GM12801 (cell line): ENCODE results near the gene PMPCA.

ENCODE experiments used
- TF ChIP-seq, protein P1 (sequence below): IDR thresholded peaks from one replicate; pipeline ENCODE4 v1.5.1; 2011; ENCODE audit warnings: control low read depth; ENCODE audit not compliant: insufficient read length; ENCODE audit errors: extremely low read depth

The PMPCA gene

DNA sequence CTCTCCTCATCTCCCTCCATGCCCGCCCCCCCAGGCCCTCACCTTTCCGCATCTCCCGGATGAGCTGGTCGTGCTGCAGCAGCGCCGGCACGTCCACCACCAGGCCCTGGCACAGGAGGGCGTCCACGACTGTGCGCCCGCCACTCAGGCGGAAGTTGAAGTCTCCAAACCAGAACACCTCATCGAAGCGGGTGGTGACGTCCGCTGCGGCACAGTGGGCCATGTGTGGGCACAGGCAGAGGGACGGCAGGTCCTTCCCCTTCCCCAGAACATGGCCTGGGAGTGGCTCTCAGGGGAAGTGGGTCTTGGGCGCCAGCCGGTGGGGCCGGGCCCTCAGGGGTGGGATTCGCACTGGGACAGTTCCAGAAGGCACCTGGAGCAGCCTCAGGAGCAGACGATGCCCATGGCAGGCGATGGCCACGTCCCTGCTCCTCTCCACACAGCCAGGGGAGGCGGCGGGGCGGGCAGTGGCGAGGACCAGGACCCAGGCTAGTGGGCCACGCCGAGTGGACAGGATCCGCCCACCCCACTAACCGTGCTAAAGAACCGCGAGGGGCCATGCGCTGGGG, 21.4 kb downstream of the PMPCA start:
- TF ChIP-seq, protein P1, sequence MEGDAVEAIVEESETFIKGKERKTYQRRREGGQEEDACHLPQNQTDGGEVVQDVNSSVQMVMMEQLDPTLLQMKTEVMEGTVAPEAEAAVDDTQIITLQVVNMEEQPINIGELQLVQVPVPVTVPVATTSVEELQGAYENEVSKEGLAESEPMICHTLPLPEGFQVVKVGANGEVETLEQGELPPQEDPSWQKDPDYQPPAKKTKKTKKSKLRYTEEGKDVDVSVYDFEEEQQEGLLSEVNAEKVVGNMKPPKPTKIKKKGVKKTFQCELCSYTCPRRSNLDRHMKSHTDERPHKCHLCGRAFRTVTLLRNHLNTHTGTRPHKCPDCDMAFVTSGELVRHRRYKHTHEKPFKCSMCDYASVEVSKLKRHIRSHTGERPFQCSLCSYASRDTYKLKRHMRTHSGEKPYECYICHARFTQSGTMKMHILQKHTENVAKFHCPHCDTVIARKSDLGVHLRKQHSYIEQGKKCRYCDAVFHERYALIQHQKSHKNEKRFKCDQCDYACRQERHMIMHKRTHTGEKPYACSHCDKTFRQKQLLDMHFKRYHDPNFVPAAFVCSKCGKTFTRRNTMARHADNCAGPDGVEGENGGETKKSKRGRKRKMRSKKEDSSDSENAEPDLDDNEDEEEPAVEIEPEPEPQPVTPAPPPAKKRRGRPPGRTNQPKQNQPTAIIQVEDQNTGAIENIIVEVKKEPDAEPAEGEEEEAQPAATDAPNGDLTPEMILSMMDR, result no peak

DNA sequence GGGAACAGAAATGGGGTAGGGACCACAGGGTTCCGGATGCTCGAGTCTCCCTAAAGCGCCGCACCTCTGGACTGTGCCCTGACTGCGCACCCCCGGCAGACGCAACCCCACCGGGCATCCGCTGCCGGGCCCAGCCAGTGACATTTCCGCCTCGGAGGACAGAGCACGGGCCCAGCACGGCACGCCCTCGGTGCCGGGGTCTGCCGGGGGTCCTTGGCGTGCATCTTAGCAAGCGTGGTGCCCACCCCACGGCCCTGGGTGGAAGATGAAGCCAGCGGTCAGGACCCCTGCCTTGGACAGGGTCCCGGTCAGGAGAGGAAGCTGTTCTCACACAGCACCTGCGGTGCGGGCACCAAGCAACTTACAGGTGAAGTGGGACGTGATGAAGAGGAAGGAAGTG, 22.1 kb downstream of the PMPCA start:
- TF ChIP-seq, protein P1, result no peak

DNA sequence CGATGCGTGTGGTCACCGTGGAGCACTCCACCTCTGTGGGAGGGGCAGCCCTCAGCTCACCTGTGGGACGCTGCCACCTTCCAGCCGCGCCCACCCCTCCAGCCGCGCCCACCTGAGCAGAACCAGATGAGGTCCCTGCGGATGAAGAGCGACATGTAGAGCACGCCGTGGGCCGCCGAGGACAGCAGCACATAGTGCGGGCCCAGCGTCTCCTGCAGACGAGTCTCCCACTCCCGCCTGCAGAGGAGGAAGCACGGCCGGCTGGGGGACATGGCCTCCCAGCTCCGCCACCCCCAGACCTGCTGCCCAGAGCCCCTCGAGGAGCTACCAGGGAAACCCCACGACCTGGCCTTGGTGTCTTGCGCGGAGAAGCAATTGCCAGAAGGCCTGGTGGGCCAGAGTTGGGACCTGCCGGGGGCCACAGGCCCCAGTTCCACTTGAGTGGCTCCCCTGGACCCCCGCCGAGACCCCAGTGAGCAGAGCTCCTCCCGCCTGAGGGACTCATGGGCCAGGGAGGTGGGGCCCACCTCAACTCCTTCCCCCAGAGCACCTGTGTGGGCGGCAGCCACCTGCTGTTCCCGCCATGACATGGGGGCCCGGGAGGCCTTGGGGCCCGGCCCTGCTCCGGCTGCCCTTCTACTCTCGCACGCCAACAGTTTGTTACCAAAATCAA, 22.7 kb downstream of the PMPCA start:
- TF ChIP-seq, protein P1, result no peak

DNA sequence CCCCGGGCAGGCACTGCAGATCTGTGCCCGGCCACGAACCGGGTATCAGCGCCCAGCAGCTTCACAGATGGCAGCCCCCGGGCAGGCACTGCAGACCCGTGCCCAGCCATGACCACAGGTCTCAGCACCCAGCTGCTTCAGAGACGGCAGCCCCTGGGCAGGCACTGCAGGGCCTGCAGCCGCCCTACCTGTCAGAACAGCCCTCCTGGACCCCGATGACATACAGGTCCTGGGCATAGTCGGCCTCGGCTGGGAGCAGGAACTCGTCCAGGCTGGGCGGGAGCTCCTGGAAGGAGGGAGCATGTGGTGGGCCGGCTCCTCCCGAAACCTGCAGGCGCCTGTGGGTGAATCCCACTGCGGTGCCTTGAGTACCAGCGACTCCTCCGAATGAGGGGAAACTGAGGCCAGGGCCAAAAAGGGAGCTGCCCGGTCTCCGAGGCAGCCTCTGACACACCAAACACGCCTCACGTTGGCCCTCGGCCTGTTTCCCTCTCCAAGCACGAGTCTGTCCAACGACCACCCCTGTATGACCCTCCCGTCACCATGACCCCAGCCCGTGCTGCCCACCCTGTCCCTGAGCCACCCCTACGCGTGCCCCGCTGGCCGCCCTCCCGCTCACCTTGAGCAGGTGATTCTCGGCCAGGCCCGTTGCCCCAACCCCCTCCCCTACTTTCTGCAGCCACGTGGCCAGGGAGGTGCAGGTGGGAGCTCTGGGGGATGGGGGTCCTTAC, 23.6 kb downstream of the PMPCA start:
- TF ChIP-seq, protein P1, result no peak

DNA sequence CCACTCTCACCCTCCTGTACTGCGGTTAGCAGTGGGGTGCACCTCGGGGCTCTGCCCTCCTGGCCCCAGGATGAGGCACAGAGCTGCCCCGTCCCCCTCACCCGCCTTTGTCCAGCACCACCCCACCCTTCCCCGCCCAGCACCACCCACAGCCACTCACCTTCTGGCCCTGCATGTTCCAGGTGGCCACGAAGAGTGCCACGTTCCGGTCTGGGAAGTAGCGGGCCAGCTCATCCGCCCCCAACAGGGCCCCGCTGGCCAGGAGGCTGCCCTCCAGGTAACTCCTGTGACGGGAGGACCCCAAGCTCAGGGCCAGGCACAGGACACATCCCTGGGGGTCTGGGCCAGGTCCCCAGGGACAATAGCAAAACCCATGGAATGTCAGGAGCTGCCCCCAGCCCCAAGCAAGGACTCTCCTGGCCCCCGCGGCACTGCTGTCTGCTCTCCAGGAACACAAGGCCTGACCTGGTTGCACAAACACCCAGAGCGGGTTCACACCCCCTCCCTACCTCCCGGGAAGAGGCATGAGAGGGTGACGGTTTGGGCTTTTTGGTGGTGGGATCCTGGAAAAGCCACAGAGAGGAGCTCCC, 24.2 kb downstream of the PMPCA start:
- TF ChIP-seq, protein P1, result no peak

DNA sequence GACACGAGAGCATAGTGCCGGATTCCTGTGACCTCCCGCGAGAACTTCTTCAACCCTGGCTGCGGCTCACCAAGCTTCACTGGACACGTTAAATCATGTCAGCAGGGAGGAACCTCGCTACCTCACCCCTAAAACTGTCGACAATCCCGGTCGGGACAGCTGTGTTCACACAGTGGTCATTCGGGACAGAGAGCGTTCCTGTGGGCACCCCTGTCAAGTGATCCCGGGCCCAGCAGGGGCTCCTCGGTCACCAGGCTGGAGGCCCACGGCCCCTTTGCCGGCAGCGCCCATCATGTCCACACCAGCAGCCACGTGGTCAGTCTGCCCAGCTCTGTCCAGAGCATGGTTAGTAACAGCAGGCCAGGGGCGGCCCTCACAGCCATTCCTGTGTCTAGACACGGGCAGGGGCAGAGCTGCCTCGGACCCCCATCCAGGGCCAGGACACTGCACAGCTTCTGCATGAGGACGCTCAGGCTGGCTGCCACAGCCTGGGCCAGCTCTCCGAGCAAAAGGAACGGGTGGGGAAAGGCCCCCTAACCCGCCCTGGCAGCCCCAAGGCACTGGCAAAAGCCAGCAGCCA, 25.7 kb downstream of the PMPCA start:
- TF ChIP-seq, protein P1, result no peak

DNA sequence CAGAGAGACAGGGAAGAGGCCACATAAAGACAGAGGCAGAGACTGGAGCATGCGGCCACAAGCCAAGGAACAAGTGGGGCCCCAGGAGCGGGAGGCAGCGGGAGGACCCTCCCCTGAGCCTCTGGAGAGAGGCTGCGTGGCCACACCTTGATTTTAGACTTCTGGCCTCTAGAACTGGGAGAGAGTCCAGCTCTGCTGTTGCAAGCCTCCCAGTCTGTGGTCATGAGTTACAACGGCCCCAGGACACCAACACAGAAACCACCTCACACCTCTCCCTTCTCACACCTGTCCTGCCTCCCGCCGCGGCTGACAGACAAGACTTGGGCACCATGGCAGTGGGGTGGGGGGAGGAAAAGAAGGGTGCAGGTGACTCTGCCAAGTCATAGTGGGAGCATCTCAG, 27.0 kb downstream of the PMPCA start:
- TF ChIP-seq, protein P1, result no peak
